PC-9 (cell line): ENCODE results near the gene TSHZ3. TPM values are rescaled to one million over a fixed set of nuclear protein-coding genes. Genes with fewer than 3 reads are reported as not detected.

Experiments
- BruUV-seq: library from RNA; stranded (reverse); fragments of 400-500 nt; replicated peaks from 2 replicates; lab custom pipeline; 2021; lab: Mats Ljungman, UMichigan
- CTCF ChIA-PET: fragments of 300-600 bp; sonication (Branson Sonifier 250); formaldehyde crosslinking; loops from one replicate; lab custom pipeline; 2022; ENCODE audit warnings: antibody characterized with exemption; lab: Charles Lee
- POLR2A ChIA-PET: fragments of 300-600 bp; sonication (Branson Sonifier 250); formaldehyde crosslinking; loops from one replicate; lab custom pipeline; 2022; ENCODE audit warnings: antibody characterized with exemption; ENCODE audit not compliant: unreplicated experiment; lab: Charles Lee
- DNase-seq, 2 experiments: peaks; one replicate each; pipeline versions ENCODE4 v3.0.0 to v3.0.0-alpha.2; 2015 to 2022; ENCODE audit warnings: mixed read lengths in 1 of 2
- H2AFZ ChIP-seq: fragments of 200-600 bp; sonication (generic); 2 replicates; pipeline ENCODE4 v1.8.1; 2017; ENCODE audit warnings: antibody characterized with exemption
- H3F3A ChIP-seq: fragments of 200-600 bp; sonication (generic); 2 replicates; pipeline ENCODE4 v1.8.1; 2017; ENCODE audit warnings: antibody characterized with exemption, mild to moderate bottlenecking, low read depth; ENCODE audit not compliant: insufficient read depth
- H3K27ac ChIP-seq: fragments of 200-600 bp; sonication (generic); 2 replicates; pipeline ENCODE4 v1.6.1; 2016; ENCODE audit warnings: mixed run types
- H3K27me3 ChIP-seq: fragments of 200-600 bp; sonication (generic); 2 replicates; pipeline ENCODE4 v1.6.1; 2016; ENCODE audit warnings: low read depth, mixed run types; ENCODE audit not compliant: insufficient read depth
- H3K36me3 ChIP-seq: fragments of 200-600 bp; sonication (generic); 2 replicates; pipeline ENCODE4 v1.6.1; 2016; ENCODE audit warnings: low read depth, mixed run types
- H3K4me1 ChIP-seq: fragments of 200-600 bp; sonication (generic); replicated peaks from 2 replicates; pipeline ENCODE4 v1.6.1; 2016; ENCODE audit warnings: mixed run types; ENCODE audit not compliant: insufficient read depth
- H3K4me2 ChIP-seq: fragments of 200-600 bp; sonication (generic); 2 replicates; pipeline ENCODE4 v1.6.1; 2017; ENCODE audit warnings: mixed run types
- H3K4me3 ChIP-seq: fragments of 200-600 bp; sonication (generic); 2 replicates; pipeline ENCODE4 v1.6.1; 2016; ENCODE audit warnings: mixed run types
- H3K79me2 ChIP-seq: fragments of 200-600 bp; sonication (generic); 2 replicates; pipeline ENCODE4 v1.6.1; 2017; ENCODE audit warnings: low read depth, mixed run types
- H3K9me2 ChIP-seq: fragments of 200-600 bp; sonication (generic); 2 replicates; pipeline ENCODE4 v1.8.1; 2017; ENCODE audit warnings: mild to moderate bottlenecking; ENCODE audit not compliant: insufficient read depth
- H3K9me3 ChIP-seq: fragments of 200-600 bp; sonication (generic); 2 replicates; pipeline ENCODE4 v1.8.1; 2016; ENCODE audit warnings: low read depth; ENCODE audit not compliant: insufficient read depth
- H4K20me1 ChIP-seq: fragments of 200-600 bp; sonication (generic); 2 replicates; pipeline ENCODE4 v1.8.1; 2017; ENCODE audit not compliant: insufficient read depth
- CTCF ChIP-seq: fragments of 200-600 bp; sonication (generic); conservative IDR thresholded peaks from 2 replicates; pipeline ENCODE4 v1.6.1; 2017; ENCODE audit warnings: mixed run types, antibody characterized with exemption, mild to moderate bottlenecking, moderate library complexity
- EZH2 ChIP-seq: fragments of 200-600 bp; sonication (generic); IDR thresholded peaks from 2 replicates; pipeline ENCODE4 v1.8.0; 2017; ENCODE audit warnings: antibody characterized with exemption, low read depth
- intact Hi-C: fragments of 100-400 bp; cut with micrococcal nuclease; formaldehyde crosslinking; loops from one replicate; pipeline ENCODE4 v1.10.0; 2022; ENCODE audit not compliant: unreplicated experiment
- total RNA-seq: library from RNA; stranded (reverse); gene quantifications from 2 replicates; pipeline ENCODE4 v1.2.3, GENCODE V29; 2021

The TSHZ3 gene
- total RNA-seq, 1 experiment from 2014 or later: not detected

DNA sequence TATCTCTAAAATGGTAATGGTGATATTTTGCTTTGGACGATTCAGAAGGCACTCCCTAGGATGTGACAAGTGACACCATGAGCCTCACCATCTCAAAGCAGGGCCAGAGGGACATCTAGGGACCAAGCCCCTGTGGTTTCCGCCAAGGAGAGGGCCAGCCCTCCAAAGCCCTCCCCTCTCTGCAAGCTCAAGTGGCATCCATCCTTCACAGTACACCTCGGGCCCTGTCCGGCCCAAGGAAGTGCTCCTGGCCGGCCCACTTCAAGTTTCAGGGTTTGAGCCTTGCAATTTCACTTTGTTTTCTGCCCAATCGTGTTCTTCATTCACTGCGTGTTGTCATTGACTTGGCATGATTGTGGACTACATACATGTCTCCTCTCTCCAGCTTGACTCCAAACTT, 82.5 kb downstream of the TSHZ3 start:
- Histone ChIP-seq H3K4me3 (no peak overlapping the region), H3K27me3 (peaks cover 48% of the 10 kb centered on the region), H3K4me2 (no peak overlapping the region), H3K9me3 (no peaks in the 10 kb centered on the region), H3K36me3 (no peaks in the 10 kb centered on the region), H3K9me2 (no peaks in the 10 kb centered on the region), H3K4me1 (no peaks in the 10 kb centered on the region), H3K27ac (no peak overlapping the region), H3K79me2 (no peaks in the 10 kb centered on the region), H3F3A (no peaks in the 10 kb centered on the region), H4K20me1 (no peaks in the 10 kb centered on the region), H2AFZ (no peak overlapping the region)
- DNase-seq: no peak
- intact Hi-C loops: no loop called here
- no TSS peak for BruUV-seq
- CTCF ChIA-PET: no interaction called here
- POLR2A ChIA-PET: no interaction called here
- TF ChIP-seq EZH2: no peak
- no peak for TF ChIP-seq CTCF

- BruUV-seq: no TSS peak
Measured at GRCh38 chr19:31266196-31266595, 83.0 kb downstream of the TSHZ3 start.

DNA sequence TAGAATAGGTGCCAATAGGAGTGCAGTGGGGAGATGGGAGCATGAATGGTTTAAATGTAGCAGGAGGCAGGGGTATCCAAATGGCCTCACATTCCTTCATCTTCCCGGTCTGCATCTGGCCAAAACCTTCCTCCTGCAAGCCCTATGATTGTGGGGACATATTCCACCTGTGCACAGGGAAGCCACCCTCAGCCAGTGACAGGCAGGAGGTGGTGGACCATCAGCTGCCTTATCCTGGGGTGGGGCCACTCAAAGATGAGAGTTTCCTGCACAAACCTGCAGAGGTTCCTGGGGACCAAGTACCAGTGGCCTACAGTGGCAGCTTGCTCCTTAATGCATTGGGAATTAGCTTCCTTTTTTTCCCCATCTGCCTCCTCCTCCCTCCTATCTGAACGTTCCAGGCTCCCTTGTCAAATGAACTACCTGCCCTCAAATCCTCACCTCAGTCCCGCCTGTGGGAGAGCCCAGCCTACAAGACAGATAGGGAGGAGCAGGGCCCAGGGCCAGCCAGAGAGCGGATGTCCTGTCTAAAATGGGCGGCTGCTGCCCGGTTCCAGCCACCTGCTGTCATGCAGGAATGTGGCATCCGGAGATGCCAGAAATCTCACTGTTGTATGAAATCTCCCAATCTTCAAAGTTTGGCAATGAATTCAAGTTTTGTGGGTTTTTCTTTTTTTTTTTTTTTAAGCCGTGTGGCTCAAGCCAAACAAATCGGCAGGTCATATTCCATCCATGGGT, 85.0 kb downstream of the TSHZ3 start:
- H4K20me1 ChIP-seq: no peaks in the 10 kb centered on the region
- H3K9me2 ChIP-seq: no peaks in the 10 kb centered on the region
- H3K4me3 ChIP-seq: no peak overlapping the region
- CTCF ChIA-PET: no interaction called here
- POLR2A ChIA-PET: no interaction called here
- no peaks in the 10 kb centered on the region for H3F3A ChIP-seq
- peaks cover 33% of the 10 kb centered on the region for H3K27me3 ChIP-seq
- intact Hi-C loops: no loop called here
- H2AFZ ChIP-seq: no peak overlapping the region
- H3K36me3 ChIP-seq: no peaks in the 10 kb centered on the region
- DNase-seq: no peak
- no peaks in the 10 kb centered on the region for H3K9me3 ChIP-seq
- TF ChIP-seq CTCF (no peak), EZH2 (no peak)
- no peaks in the 10 kb centered on the region for H3K4me1 ChIP-seq
- no peak overlapping the region for H3K4me2 ChIP-seq
- H3K79me2 ChIP-seq: no peaks in the 10 kb centered on the region
- BruUV-seq: no TSS peak
- no peak overlapping the region for H3K27ac ChIP-seq

More at GRCh38 chr19:31266196-31266595, 83.0 kb downstream of the TSHZ3 start:
- Histone ChIP-seq H3F3A (no peaks in the 10 kb centered on the region), H3K4me3 (no peak overlapping the region), H3K79me2 (no peaks in the 10 kb centered on the region), H3K4me2 (no peak overlapping the region), H3K9me3 (no peaks in the 10 kb centered on the region), H3K36me3 (no peaks in the 10 kb centered on the region), H4K20me1 (no peaks in the 10 kb centered on the region), H3K9me2 (no peaks in the 10 kb centered on the region), H3K27me3 (peaks cover 48% of the 10 kb centered on the region), H2AFZ (no peak overlapping the region), H3K4me1 (no peaks in the 10 kb centered on the region), H3K27ac (no peak overlapping the region)
- ChIA-PET POLR2A (no interaction called here), CTCF (no interaction called here)
- DNase-seq: no peak
- TF ChIP-seq CTCF (no peak), EZH2 (no peak)
- intact Hi-C loops: no loop called here
